ENCODE measurements around the gene VPS45. TPM values are rescaled to one million over a fixed set of nuclear protein-coding genes. Genes with fewer than 3 reads are reported as not detected.

VPS45 gene
- total and polyA plus RNA-seq, 2 of the 8 experiments (the other 6 are each of a cell fraction or from before 2014, with no cell fraction given), result 19.1 to 27.6 TPM

- no peak for TF ChIP-seq CTCF (IDR thresholded peaks at IDR 0.05; ENCODE audit: control extremely low read depth in 1 of 3, insufficient read depth in 1 of 3, low read depth in 1 of 3, low read length in 3 of 3)
- no peak for TF ChIP-seq GTF2F1 (IDR thresholded peaks at IDR 0.05; ENCODE audit: borderline replicate concordance, low read depth, low read length)
- no peak for TF ChIP-seq RBBP5 (IDR thresholded peaks at IDR 0.05; ENCODE audit: borderline replicate concordance, low read depth, low read length)
- TF ChIP-seq SP1 (IDR thresholded peaks at IDR 0.05; ENCODE audit: low read depth, low read length), result no peak
- no peak for TF ChIP-seq BACH1 (IDR thresholded peaks at IDR 0.05; ENCODE audit: low read length)
These were observed 93.5 kb downstream of the VPS45 start (continued) for GRCh38 chr1:150160964-150161621.

All from H1 (cell line).